HepG2 (cell line): ENCODE data around the gene HOXD12. TPM values are rescaled to one million over a fixed set of nuclear protein-coding genes. Genes with fewer than 3 reads are reported as not detected.

Experiments used
- ATM ChIP-seq: fragments of 450-650 bp; IDR thresholded peaks from 2 replicates; pipeline ENCODE4 v1.7.1; 2017; ENCODE audit warnings: mild to moderate bottlenecking, borderline replicate concordance
- CERS6 ChIP-seq: sonication (generic); formaldehyde crosslinking; IDR thresholded peaks from 2 replicates; pipeline ENCODE4 v1.5.0; 2020; ENCODE audit warnings: missing genetic modification reagents
- CSRNP2 ChIP-seq: sonication (generic); formaldehyde crosslinking; conservative IDR thresholded peaks from 2 replicates; pipeline ENCODE4 v1.8.0; 2022; ENCODE audit warnings: low read depth, missing genetic modification reagents
- ERF ChIP-seq: IDR thresholded peaks from 2 replicates; pipeline ENCODE4 v1.6.1; 2018; ENCODE audit warnings: missing biosample characterization, missing genetic modification reagents
- MED13 ChIP-seq: sonication (generic); formaldehyde crosslinking; IDR thresholded peaks from 2 replicates; pipeline ENCODE4 v1.5.0; 2020; ENCODE audit warnings: missing genetic modification reagents
- PLSCR1 ChIP-seq: sonication (generic); formaldehyde crosslinking; IDR thresholded peaks from 2 replicates; pipeline ENCODE4 v1.5.0; 2020; ENCODE audit warnings: missing genetic modification reagents, mild to moderate bottlenecking, borderline replicate concordance
- TERF1 ChIP-seq: sonication (generic); formaldehyde crosslinking; IDR thresholded peaks from 2 replicates; pipeline ENCODE4 v1.8.0; 2022; ENCODE audit warnings: mild to moderate bottlenecking, missing genetic modification reagents, moderate library complexity
- THRA ChIP-seq: sonication (generic); formaldehyde crosslinking; IDR thresholded peaks from 2 replicates; pipeline ENCODE4 v1.4.0; 2020; ENCODE audit warnings: missing genetic modification reagents, borderline replicate concordance
- ZBTB49 ChIP-seq: sonication (generic); formaldehyde crosslinking; IDR thresholded peaks from 2 replicates; pipeline ENCODE4 v1.4.0; 2020; ENCODE audit warnings: missing genetic modification reagents, borderline replicate concordance
- ZNF264 ChIP-seq: sonication (generic); formaldehyde crosslinking; IDR thresholded peaks from 2 replicates; pipeline ENCODE4 v1.4.0; 2020; ENCODE audit warnings: missing genetic modification reagents
- ZNF646 ChIP-seq: sonication (generic); formaldehyde crosslinking; IDR thresholded peaks from 2 replicates; pipeline ENCODE4 v1.9.0; 2021; ENCODE audit warnings: mild to moderate bottlenecking, missing genetic modification reagents
- polyA plus RNA-seq, 8 experiments: library from polyadenylated mRNA; depleted of rRNA in 3 of 8; stranded (reverse) in 7 of 8; unstranded in 1 of 8; fragments of >200 nt; fragmentation: Illumina TruSeq in 4 of 8; extraction: Trizol in 4 of 8; gene quantifications; 2 replicates each; pipeline versions ENCODE4 v1.2.1 to v1.2.3, GENCODE V29; 2011 to 2016; ENCODE audit warnings: low read depth in 4 of 8, missing spikeins in 1 of 8, mixed read lengths in 1 of 8; ENCODE audit not compliant: insufficient read depth in 1 of 8
- total RNA-seq, 5 experiments: library from RNA; depleted of rRNA; stranded (reverse); fragments of >200 nt; fragmentation: Illumina TruSeq; extraction: Trizol; gene quantifications; 2 replicates each; pipeline ENCODE4 v1.2.3, GENCODE V29; 2016; ENCODE audit warnings: low read depth in 1 of 5

Gene HOXD12
- total and polyA plus RNA-seq, 2 of the 13 experiments (the other 11 are each of a cell fraction or from before 2014, with no cell fraction given) = not detected

- TF ChIP-seq TERF1 (CRISPR knock-in tag) (no peak), PLSCR1 (CRISPR knock-in tag) (no peak), ZBTB49 (CRISPR knock-in tag) (no peak), THRA (CRISPR knock-in tag) (no peak), CERS6 (CRISPR knock-in tag) (no peak), ATM (no peak), MED13 (CRISPR knock-in tag) (no peak), ERF (CRISPR knock-in tag) (no peak), CSRNP2 (CRISPR knock-in tag) (no peak), ZNF646 (CRISPR knock-in tag) (no peak), ZNF264 (CRISPR knock-in tag) (no peak)
Measured at GRCh38 chr2:176128172-176128981, 28.8 kb downstream of the HOXD12 start (continued).
